ENCODE results near the gene EFCAB8.

The EFCAB8 gene

GRCh38 chr20:32837157-32837556, 21.6 kb upstream of the EFCAB8 start:
- Histone ChIP-seq H3K9ac (ENCODE audit: low read length) (no peak overlapping the region), H3K4me1 (ENCODE audit: control insufficient read depth, insufficient read depth, low read depth, low read length) (peaks cover 5% of the 10 kb centered on the region), H3K79me1 (replicated peaks; ENCODE audit: low read length, poor library complexity, severe bottlenecking) (peaks cover 33% of the 10 kb centered on the region), H3K14ac (ENCODE audit: low read length in 2 of 2) (no peak overlapping the region), H3K18ac (ENCODE audit: low read depth in 1 of 2, low read length in 2 of 2) (no peak overlapping the region), H3K9me3 (ENCODE audit: control insufficient read depth, low read length) (no peaks in the 10 kb centered on the region), H2AK5ac (ENCODE audit: low read length, severe bottlenecking) (no peak overlapping the region), H2BK120ac (ENCODE audit: low read depth, low read length) (no peak overlapping the region), H3K4me2 (ENCODE audit: low read length, poor library complexity, severe bottlenecking) (no peak overlapping the region), H3K4ac (ENCODE audit: low read depth in 1 of 2, low read length in 2 of 2) (no peak overlapping the region), H2BK12ac (ENCODE audit: low read length in 2 of 2) (no peak overlapping the region), H2BK5ac (ENCODE audit: low read depth, low read length, poor library complexity, severe bottlenecking) (no peak overlapping the region), H3K23ac (ENCODE audit: low read length in 2 of 2) (no peak overlapping the region), H3K36me3 (ENCODE audit: control insufficient read depth in 1 of 2, insufficient read depth in 2 of 2, low read depth in 1 of 2, low read length in 2 of 2) (peaks cover 43 to 81% of the 10 kb centered on the region in 2 experiments), H3K27ac (ENCODE audit: low read length, poor library complexity, severe bottlenecking) (no peak overlapping the region), H2AFZ (ENCODE audit: low read depth, low read length) (no peak overlapping the region), H3K27me3 (ENCODE audit: control insufficient read depth in 1 of 2, insufficient read depth in 1 of 2, low read length in 2 of 2) (no peaks in the 10 kb centered on the region), H3K4me3 (ENCODE audit: insufficient read depth in 1 of 2, low read depth in 1 of 2, low read length in 2 of 2) (no peak overlapping the region), H2BK15ac (ENCODE audit: low read depth, poor library complexity, severe bottlenecking) (no peak overlapping the region), H4K8ac (ENCODE audit: low read length) (no peak overlapping the region), H4K91ac (ENCODE audit: low read length) (no peak overlapping the region)
- DNase-seq, result no peak
- WGBS, result 41% methylated on average over 1 of the region's 1 CpG

- Histone ChIP-seq H3K4me3 (ENCODE audit: insufficient read depth in 1 of 2, low read depth in 1 of 2, low read length in 2 of 2) (no peak overlapping the region), H4K8ac (ENCODE audit: low read length) (no peak overlapping the region), H2BK120ac (ENCODE audit: low read depth, low read length) (no peak overlapping the region), H3K27ac (ENCODE audit: low read length, poor library complexity, severe bottlenecking) (no peak overlapping the region), H2AK5ac (ENCODE audit: low read length, severe bottlenecking) (no peak overlapping the region), H2BK5ac (ENCODE audit: low read depth, low read length, poor library complexity, severe bottlenecking) (no peak overlapping the region), H3K9me3 (ENCODE audit: control insufficient read depth, low read length) (no peaks in the 10 kb centered on the region), H3K14ac (ENCODE audit: low read length in 2 of 2) (no peak overlapping the region), H3K9ac (ENCODE audit: low read length) (no peak overlapping the region), H3K18ac (ENCODE audit: low read depth in 1 of 2, low read length in 2 of 2) (no peak overlapping the region), H2AFZ (ENCODE audit: low read depth, low read length) (no peak overlapping the region), H4K91ac (ENCODE audit: low read length) (no peak overlapping the region), H3K79me1 (replicated peaks; ENCODE audit: low read length, poor library complexity, severe bottlenecking) (peaks cover 36% of the 10 kb centered on the region), H2BK15ac (ENCODE audit: low read depth, poor library complexity, severe bottlenecking) (no peak overlapping the region), H3K23ac (ENCODE audit: low read length in 2 of 2) (no peak overlapping the region), H3K4me1 (ENCODE audit: control insufficient read depth, insufficient read depth, low read depth, low read length) (no peaks in the 10 kb centered on the region), H2BK12ac (ENCODE audit: low read length in 2 of 2) (no peak overlapping the region), H3K36me3 (ENCODE audit: control insufficient read depth in 1 of 2, insufficient read depth in 2 of 2, low read depth in 1 of 2, low read length in 2 of 2) (peaks cover 49 to 82% of the 10 kb centered on the region in 2 experiments), H3K27me3 (ENCODE audit: control insufficient read depth in 1 of 2, insufficient read depth in 1 of 2, low read length in 2 of 2) (no peaks in the 10 kb centered on the region), H3K4me2 (ENCODE audit: low read length, poor library complexity, severe bottlenecking) (no peak overlapping the region), H3K4ac (ENCODE audit: low read depth in 1 of 2, low read length in 2 of 2) (no peak overlapping the region)
- 95% methylated on average over 17 of the region's 17 CpGs for WGBS
- no peak for DNase-seq
Measured at GRCh38 chr20:32839227-32839981, 19.3 kb upstream of the EFCAB8 start.

GRCh38 chr20:32839982-32840285, 18.8 kb upstream of the EFCAB8 start:
- no peak overlapping the region for H3K18ac ChIP-seq (ENCODE audit: low read depth in 1 of 2, low read length in 2 of 2)
- no peak overlapping the region for H2AFZ ChIP-seq (ENCODE audit: low read depth, low read length)

GRCh38 chr20:32841174-32841573, 17.5 kb upstream of the EFCAB8 start:
- no peak overlapping the region for H2AK5ac ChIP-seq (ENCODE audit: low read length, severe bottlenecking)
- H2BK5ac ChIP-seq (ENCODE audit: low read depth, low read length, poor library complexity, severe bottlenecking), result no peak overlapping the region
- H3K4me2 ChIP-seq (ENCODE audit: low read length, poor library complexity, severe bottlenecking), result no peak overlapping the region
- peaks cover 40% of the 10 kb centered on the region for H3K79me1 ChIP-seq (replicated peaks; ENCODE audit: low read length, poor library complexity, severe bottlenecking)
- H3K9me3 ChIP-seq (ENCODE audit: control insufficient read depth, low read length), result no peaks in the 10 kb centered on the region
- H4K91ac ChIP-seq (ENCODE audit: low read length), result no peak overlapping the region
- no peak overlapping the region for H3K9ac ChIP-seq (ENCODE audit: low read length)
- no peak overlapping the region for H4K8ac ChIP-seq (ENCODE audit: low read length)
- whole genome bisulfite sequencing, result 69% methylated on average over 3 of the region's 9 CpGs
- no peak overlapping the region for H2AFZ ChIP-seq (ENCODE audit: low read depth, low read length)
- H3K4me3 ChIP-seq (ENCODE audit: insufficient read depth in 1 of 2, low read depth in 1 of 2, low read length in 2 of 2), result no peak overlapping the region
- H3K14ac ChIP-seq (ENCODE audit: low read length in 2 of 2), result no peak overlapping the region
- no peak overlapping the region for H3K4ac ChIP-seq (ENCODE audit: low read depth in 1 of 2, low read length in 2 of 2)
- DNase-seq, result no peak
- H3K18ac ChIP-seq (ENCODE audit: low read depth in 1 of 2, low read length in 2 of 2), result no peak overlapping the region
- no peak overlapping the region for H2BK15ac ChIP-seq (ENCODE audit: low read depth, poor library complexity, severe bottlenecking)
- no peak overlapping the region for H2BK12ac ChIP-seq (ENCODE audit: low read length in 2 of 2)
- H3K27me3 ChIP-seq (ENCODE audit: control insufficient read depth in 1 of 2, insufficient read depth in 1 of 2, low read length in 2 of 2), result no peaks in the 10 kb centered on the region
- no peak overlapping the region for H3K27ac ChIP-seq (ENCODE audit: low read length, poor library complexity, severe bottlenecking)
- H2BK120ac ChIP-seq (ENCODE audit: low read depth, low read length), result no peak overlapping the region
- H3K4me1 ChIP-seq (ENCODE audit: control insufficient read depth, insufficient read depth, low read depth, low read length), result peaks cover 4% of the 10 kb centered on the region
- peaks cover 44 to 82% of the 10 kb centered on the region in 2 experiments for H3K36me3 ChIP-seq (ENCODE audit: control insufficient read depth in 1 of 2, insufficient read depth in 2 of 2, low read depth in 1 of 2, low read length in 2 of 2)
- H3K23ac ChIP-seq (ENCODE audit: low read length in 2 of 2), result no peak overlapping the region

More at GRCh38 chr20:32839982-32840285, 18.8 kb upstream of the EFCAB8 start:
- Histone ChIP-seq H4K91ac (ENCODE audit: low read length) (no peak overlapping the region), H3K4me2 (ENCODE audit: low read length, poor library complexity, severe bottlenecking) (no peak overlapping the region), H2BK12ac (ENCODE audit: low read length in 2 of 2) (no peak overlapping the region), H3K9me3 (ENCODE audit: control insufficient read depth, low read length) (no peaks in the 10 kb centered on the region), H4K8ac (ENCODE audit: low read length) (no peak overlapping the region), H3K4me3 (ENCODE audit: insufficient read depth in 1 of 2, low read depth in 1 of 2, low read length in 2 of 2) (no peak overlapping the region), H3K79me1 (replicated peaks; ENCODE audit: low read length, poor library complexity, severe bottlenecking) (peaks cover 37% of the 10 kb centered on the region), H3K4ac (ENCODE audit: low read depth in 1 of 2, low read length in 2 of 2) (no peak overlapping the region), H2AK5ac (ENCODE audit: low read length, severe bottlenecking) (no peak overlapping the region), H3K23ac (ENCODE audit: low read length in 2 of 2) (no peak overlapping the region), H2BK15ac (ENCODE audit: low read depth, poor library complexity, severe bottlenecking) (no peak overlapping the region), H3K27me3 (ENCODE audit: control insufficient read depth in 1 of 2, insufficient read depth in 1 of 2, low read length in 2 of 2) (no peaks in the 10 kb centered on the region), H3K4me1 (ENCODE audit: control insufficient read depth, insufficient read depth, low read depth, low read length) (peaks cover 2% of the 10 kb centered on the region), H3K36me3 (ENCODE audit: control insufficient read depth in 1 of 2, insufficient read depth in 2 of 2, low read depth in 1 of 2, low read length in 2 of 2) (peaks cover 51 to 81% of the 10 kb centered on the region in 2 experiments), H3K14ac (ENCODE audit: low read length in 2 of 2) (no peak overlapping the region), H3K27ac (ENCODE audit: low read length, poor library complexity, severe bottlenecking) (no peak overlapping the region), H3K9ac (ENCODE audit: low read length) (no peak overlapping the region), H2BK120ac (ENCODE audit: low read depth, low read length) (no peak overlapping the region), H2BK5ac (ENCODE audit: low read depth, low read length, poor library complexity, severe bottlenecking) (no peak overlapping the region)
- no peak for DNase-seq
- 97% methylated on average over 4 of the region's 4 CpGs for WGBS
